HK-2 (cell line): ENCODE measurements around the gene RBM10.

Experiments used
- DNase-seq: peaks from one replicate; pipeline ENCODE4 v3.0.0-alpha.2; 2018; ENCODE audit not compliant: unreplicated experiment

RBM10 gene

GRCh38 chrX:47148946-47149345, 3.9 kb downstream of the RBM10 start:
- no peak for DNase-seq

GRCh38 chrX:47151435-47151834, 6.4 kb downstream of the RBM10 start:
- no peak for DNase-seq

- DNase-seq, result no peak
Observed at GRCh38 chrX:47156611-47157520, 11.8 kb downstream of the RBM10 start.

DNA sequence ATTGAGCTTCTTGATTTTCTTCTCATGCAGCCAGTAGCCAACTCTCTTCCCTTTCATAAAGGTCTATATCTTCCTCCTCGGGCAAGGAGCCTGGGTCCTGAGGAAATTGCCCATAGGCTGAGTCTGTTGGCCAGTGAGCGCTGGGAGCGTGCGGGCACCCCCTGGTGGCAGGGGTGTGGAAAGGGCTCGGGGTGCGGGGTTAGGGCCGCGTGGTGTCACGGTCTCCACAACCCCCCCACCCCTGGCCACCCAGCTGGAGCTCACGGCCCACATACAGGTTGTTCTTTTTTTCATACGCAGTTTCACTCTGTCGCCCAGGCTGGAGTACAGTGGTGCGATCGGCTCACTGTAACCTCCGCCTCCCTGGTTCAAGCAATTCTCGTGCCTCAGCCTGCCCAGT, 13.1 kb downstream of the RBM10 start:
- no peak for DNase-seq

DNA sequence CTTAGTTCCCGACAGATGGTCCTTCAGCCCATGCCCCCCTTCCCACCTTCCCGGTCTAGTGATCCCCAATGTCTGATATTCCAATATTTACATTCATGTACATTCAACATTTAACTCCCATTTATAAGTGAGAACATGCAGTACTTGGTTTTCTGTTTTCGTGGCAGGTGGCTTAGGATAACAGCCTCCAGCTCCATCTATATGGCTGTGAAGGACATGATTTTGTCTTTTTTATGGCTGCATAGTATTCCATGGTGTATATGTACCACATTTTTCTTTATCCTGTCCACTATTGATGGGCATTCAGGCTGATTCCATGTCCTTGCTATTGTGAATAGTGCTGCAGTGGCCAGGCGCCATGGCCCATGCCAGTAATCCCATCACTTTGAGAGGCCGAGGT, 13.8 kb downstream of the RBM10 start:
- no peak for DNase-seq

DNA sequence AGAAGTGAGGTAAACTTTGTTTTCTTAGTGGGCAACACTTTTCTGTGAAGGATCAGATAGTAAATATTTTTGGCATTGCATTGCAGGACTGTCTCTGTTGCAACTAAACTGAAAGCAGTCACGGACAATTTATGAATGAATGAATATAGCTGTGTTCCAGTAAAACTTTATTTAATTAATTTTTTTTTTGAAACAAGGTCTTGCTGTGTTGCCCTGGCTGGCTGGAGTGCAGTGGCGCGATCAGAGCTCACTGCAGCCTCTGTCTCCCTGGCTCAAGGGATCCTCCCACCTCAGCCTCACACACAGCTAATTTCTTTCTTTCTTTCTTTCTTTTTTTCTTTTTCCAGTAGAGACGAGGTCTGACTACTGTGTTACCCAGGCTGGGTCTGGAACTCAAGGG, 15.8 kb downstream of the RBM10 start:
- DNase-seq, result no peak

DNA sequence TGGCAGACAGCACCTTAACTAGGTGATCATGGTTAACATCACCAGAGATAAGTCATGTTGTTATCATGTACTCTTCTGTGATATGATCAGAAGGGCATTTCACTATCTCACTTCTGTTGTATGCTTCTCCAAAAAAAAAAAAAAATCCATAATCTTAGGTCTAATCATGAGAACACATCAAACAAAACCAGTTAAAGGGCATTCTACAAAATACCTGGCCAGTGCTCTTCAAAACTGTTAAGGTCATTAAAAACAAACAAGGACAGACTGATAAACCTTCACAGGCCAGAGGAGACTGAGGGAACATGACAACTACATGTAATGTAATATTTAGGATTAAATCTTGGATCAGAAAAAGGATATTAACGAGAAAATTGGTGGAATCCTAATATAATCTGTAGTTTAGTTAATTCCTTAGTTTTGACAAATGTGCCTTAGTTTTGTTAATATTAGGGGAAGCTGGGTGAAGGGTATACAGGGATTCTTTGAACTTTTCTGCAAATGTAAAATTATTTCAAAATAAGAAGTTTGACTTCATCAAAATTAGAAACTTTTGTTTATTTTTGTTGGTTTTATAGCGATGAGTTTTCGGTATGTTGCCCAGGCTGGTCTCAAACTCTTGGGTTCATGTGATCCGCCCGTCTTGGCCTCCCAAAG, 18.0 kb downstream of the RBM10 start:
- DNase-seq, result no peak

DNA sequence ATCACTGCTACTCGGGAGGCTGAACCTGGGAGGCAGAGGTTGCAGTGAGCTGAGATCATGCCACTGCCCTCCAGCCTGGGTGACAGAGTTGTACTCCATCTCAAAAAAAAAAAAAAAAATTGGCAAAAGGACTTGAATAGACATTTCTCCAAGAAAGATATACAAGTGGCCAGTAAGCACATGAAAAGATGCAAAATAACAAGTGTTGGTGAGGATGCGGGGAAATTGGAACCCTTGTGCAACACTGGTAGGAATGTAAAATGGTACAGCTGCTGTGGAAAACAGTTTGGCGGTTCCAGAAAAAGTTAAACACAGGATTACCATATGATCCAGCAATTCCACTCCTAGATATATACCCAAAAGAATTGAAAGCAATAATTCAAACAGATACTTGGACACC, 19.4 kb downstream of the RBM10 start:
- DNase-seq, result no peak

GRCh38 chrX:47166126-47166525, 21.1 kb downstream of the RBM10 start:
- no peak for DNase-seq

- no peak for DNase-seq
Observed at GRCh38 chrX:47168495-47169073, 23.6 kb downstream of the RBM10 start.

DNA sequence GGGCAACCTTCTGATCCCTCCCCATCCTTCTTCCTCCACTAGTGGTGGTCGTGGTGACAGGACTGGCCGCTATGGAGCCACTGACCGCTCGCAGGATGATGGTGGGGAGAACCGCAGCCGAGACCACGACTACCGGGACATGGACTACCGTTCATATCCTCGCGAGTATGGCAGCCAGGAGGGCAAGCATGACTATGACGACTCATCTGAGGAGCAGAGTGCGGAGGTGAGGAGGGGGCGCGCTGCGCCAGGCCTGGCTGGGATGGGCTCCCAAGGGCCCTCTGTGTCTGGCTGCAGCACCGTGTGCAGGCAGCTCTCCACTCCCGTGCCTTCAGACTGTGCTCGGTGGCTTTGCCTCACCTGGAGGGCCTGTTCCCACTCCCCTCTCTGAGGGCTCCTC, 24.3 kb downstream of the RBM10 start:
- no peak for DNase-seq

- no peak for DNase-seq
Observed at GRCh38 chrX:47169726-47170515, 24.9 kb downstream of the RBM10 start.

GRCh38 chrX:47170861-47171692, 26.1 kb downstream of the RBM10 start:
- DNase-seq, result no peak

DNA sequence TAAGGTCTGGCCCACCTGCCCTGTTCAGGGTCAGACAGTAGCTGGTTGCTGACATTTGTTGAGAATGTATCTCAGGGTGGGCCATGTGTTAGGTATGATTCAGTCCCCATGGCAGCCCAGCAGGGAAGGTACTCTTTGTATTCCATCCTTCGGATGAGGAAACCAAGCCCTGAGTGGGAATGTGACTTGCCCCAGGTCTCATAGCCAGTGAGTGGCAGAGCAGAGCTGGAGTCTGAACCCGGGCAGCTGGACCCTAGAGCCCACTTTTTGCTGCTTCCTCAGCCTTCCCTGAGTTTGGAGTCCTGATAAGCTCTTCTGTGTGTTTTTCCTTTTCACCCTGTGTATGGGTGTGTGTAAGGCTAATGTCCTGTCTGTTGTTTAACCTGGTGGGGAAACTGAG, 27.0 kb downstream of the RBM10 start:
- no peak for DNase-seq

DNA sequence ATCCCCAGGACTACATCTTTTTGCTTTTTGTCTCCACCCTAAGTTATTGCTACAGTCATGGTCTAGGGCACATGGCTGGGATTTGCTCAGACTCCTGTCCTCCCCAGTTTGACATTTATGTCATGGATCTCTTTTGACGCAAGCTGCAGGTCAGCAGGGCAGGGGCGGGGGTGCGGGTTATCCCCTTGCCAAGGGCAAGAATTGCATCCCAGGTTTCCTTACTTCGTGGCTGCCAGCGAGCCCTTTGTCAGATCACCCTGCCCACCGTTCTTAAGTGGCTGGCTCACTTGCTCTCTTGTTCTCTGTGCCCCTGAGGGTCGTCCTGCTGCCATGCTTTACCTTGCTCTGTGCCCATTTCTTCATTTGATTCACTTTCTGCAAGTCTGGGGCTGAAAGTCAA, 27.5 kb downstream of the RBM10 start:
- no peak for DNase-seq

- DNase-seq, result no peak
Observed at GRCh38 chrX:47172971-47173792, 28.2 kb downstream of the RBM10 start.

DNA sequence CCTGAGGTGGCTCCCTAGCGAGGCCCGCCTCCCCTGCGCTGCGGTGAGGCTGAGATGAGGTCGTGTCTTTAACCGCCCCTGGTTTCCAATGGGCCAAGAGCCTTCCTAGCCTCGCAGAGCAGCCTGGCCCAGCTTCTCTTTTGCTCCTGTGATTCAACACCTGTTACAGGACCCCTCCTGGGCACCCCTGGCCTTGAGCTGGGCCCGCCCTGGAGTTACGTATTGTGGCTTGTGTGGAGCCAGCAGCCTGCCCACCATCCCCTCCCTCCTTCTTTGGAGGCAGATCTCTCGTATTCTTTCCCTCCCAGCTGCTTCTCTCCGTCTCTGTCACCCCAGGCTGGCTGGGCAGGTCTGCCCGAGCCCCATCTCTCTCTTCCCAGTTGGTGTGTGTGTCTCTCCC, 29.4 kb downstream of the RBM10 start:
- DNase-seq, result no peak

DNA sequence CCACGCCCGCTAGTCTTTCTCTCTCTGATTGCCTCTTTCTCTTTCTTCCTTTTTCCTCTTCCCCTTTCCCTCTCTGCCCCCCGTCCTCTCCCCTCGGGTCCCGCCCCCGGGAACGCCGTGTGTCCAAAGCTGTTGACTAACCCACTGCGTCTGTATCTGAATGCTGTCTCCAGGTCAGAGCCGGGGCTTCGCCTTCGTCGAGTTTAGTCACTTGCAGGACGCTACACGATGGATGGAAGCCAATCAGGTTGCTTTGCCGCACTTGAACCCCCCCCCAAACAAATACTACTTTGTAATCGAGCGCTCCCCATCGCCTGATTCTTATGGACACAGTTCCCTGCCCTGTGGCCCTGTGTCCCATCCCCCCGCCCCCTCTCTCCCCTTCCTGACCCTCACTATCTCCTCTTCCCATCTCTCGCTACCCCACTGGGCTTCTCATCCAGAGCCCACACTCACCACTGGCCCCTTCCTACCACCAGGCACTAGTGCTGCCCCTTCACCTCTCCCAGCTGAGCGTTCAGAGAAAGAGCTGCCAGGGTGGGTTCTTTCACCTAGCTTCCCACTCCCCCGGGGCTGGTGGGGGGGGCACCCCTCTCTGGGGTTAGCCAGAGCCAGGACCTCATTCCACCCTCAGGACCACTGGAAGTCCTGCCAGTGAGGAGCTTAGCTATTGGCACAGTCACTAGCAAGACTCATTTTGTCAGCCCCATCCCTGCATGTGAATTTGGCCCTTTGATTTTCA, 30.0 kb downstream of the RBM10 start:
- DNase-seq, result no peak

- no peak for DNase-seq
Observed at GRCh38 chrX:47175588-47175980, 30.6 kb downstream of the RBM10 start.
